SU-DHL-6 (cell line): ENCODE results near the gene KCNQ4.

Source experiments
- H2AFZ ChIP-seq: fragments of 200-600 bp; sonication (generic); 2 replicates; pipeline ENCODE4 v1.6.1; 2014; ENCODE audit warnings: low read depth, mild to moderate bottlenecking, moderate library complexity, mixed read lengths, antibody characterized with exemption, low read length; ENCODE audit not compliant: severe bottlenecking
- H3F3A ChIP-seq: fragments of 200-600 bp; shearing (Covaris generic); 2 replicates; pipeline ENCODE4 v1.6.0; 2016; ENCODE audit warnings: antibody characterized with exemption, mild to moderate bottlenecking; ENCODE audit not compliant: insufficient read depth
- H3K27ac ChIP-seq: fragments of 200-600 bp; sonication (generic); 2 replicates; pipeline ENCODE4 v1.5.1; 2016; ENCODE audit warnings: low read depth, mild to moderate bottlenecking, low read length, moderate library complexity, mixed read lengths
- H3K27me3 ChIP-seq: fragments of 200-600 bp; sonication (generic), shearing (Covaris generic); 2 replicates; pipeline ENCODE4 v1.6.0; 2014; ENCODE audit warnings: mild to moderate bottlenecking, low read length
- H3K36me3 ChIP-seq: fragments of 200-600 bp; sonication (generic); 2 replicates; pipeline ENCODE4 v1.6.1; 2014; ENCODE audit warnings: mild to moderate bottlenecking, low read length, mixed read lengths
- H3K4me2 ChIP-seq: fragments of 300-600, 200-600 bp; shearing (Covaris generic), sonication (generic); 2 replicates; pipeline ENCODE4 v1.6.0; 2014; ENCODE audit warnings: low read length, low read depth, mild to moderate bottlenecking; ENCODE audit not compliant: poor library complexity, severe bottlenecking
- H3K4me3 ChIP-seq: fragments of 200-600 bp; sonication (generic); 2 replicates; pipeline ENCODE4 v1.5.1; 2014; ENCODE audit warnings: antibody characterized with exemption, low read length, mild to moderate bottlenecking, mixed read lengths; ENCODE audit not compliant: insufficient read depth, poor library complexity, severe bottlenecking
- H3K79me2 ChIP-seq: fragments of 200-600 bp; sonication (generic); 2 replicates; pipeline ENCODE4 v1.6.1; 2014; ENCODE audit warnings: mild to moderate bottlenecking, low read length, moderate library complexity; ENCODE audit not compliant: insufficient read depth
- H3K9ac ChIP-seq: fragments of 200-600 bp; sonication (generic); 2 replicates; pipeline ENCODE4 v1.7.0; 2014; ENCODE audit warnings: mild to moderate bottlenecking, low read length
- H3K9me2 ChIP-seq: fragments of 200-600 bp; sonication (generic); replicated peaks from 2 replicates; pipeline ENCODE4 v1.6.1; 2014; ENCODE audit warnings: low read length; ENCODE audit not compliant: insufficient read depth
- H3K9me3 ChIP-seq: fragments of 200-600 bp; sonication (generic); 2 replicates; pipeline ENCODE4 v1.6.1; 2014; ENCODE audit warnings: low read length, mixed read lengths; ENCODE audit not compliant: insufficient read depth
- H4K20me1 ChIP-seq: fragments of 200-600 bp; sonication (generic); 2 replicates; pipeline ENCODE4 v1.6.1; 2014; ENCODE audit warnings: low read depth, mild to moderate bottlenecking, antibody characterized with exemption, low read length, moderate library complexity, mixed read lengths
- EZH2phosphoT487 ChIP-seq: fragments of 200-600 bp; sonication (generic), shearing (Covaris generic); conservative IDR thresholded peaks from 2 replicates; pipeline ENCODE4 v1.6.1; 2018; ENCODE audit warnings: mild to moderate bottlenecking, antibody characterized with exemption, low read length, moderate library complexity, mixed read lengths
- TF ChIP-seq, protein P1 (sequence below): fragments of 200-600 bp; sonication (generic); IDR thresholded peaks from one replicate; pipeline ENCODE4 v1.5.1; 2017; ENCODE audit warnings: antibody characterized with exemption, mild to moderate bottlenecking, low read length, moderate library complexity; ENCODE audit not compliant: insufficient read depth, poor library complexity, severe bottlenecking

Gene KCNQ4

DNA sequence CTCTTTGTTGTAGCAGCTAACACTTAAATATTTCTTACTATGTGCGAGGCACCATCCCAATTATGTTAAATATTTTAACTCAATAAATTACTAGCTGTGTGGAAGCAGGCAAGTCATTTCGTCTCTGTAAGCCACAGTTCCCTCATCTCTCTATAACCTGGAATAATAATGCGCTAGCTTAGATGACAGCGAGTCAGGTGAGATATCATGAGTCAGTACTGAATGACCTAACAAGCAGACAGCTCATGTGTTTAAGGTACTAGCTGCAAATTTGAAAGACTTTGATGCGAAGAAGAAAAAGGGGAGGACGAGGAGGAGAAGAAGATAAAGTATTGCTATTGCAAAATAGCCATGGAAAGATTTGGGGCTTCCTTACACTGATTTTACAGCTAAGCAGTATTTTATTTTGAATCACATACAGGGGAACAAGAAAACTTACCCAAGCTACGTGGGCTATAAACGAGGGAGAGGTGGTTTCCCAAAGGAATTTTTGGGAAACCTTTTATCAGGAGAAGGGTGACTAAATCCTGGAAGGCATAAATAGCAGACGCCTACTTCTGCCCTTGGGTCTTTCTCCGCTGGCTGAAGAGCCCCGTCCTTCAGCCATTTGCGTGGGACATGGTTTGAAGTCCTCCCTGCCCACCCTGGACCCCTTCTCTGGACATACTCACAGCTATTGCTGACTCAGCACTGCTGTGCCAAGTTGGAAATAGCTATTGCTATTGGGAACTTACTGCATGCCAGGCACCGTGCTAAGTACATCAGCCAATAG, 69.7 kb downstream of the KCNQ4 start:
- Histone ChIP-seq H3K4me2 (no peak overlapping the region), H3K9me3 (no peaks in the 10 kb centered on the region), H3K36me3 (no peaks in the 10 kb centered on the region), H3K27ac (no peak overlapping the region), H3K27me3 (no peaks in the 10 kb centered on the region), H3K4me3 (no peak overlapping the region), H3K79me2 (no peaks in the 10 kb centered on the region), H2AFZ (no peak overlapping the region), H4K20me1 (no peaks in the 10 kb centered on the region), H3K9ac (no peak overlapping the region), H3K9me2 (no peaks in the 10 kb centered on the region), H3F3A (no peaks in the 10 kb centered on the region)
- TF ChIP-seq, protein P1, sequence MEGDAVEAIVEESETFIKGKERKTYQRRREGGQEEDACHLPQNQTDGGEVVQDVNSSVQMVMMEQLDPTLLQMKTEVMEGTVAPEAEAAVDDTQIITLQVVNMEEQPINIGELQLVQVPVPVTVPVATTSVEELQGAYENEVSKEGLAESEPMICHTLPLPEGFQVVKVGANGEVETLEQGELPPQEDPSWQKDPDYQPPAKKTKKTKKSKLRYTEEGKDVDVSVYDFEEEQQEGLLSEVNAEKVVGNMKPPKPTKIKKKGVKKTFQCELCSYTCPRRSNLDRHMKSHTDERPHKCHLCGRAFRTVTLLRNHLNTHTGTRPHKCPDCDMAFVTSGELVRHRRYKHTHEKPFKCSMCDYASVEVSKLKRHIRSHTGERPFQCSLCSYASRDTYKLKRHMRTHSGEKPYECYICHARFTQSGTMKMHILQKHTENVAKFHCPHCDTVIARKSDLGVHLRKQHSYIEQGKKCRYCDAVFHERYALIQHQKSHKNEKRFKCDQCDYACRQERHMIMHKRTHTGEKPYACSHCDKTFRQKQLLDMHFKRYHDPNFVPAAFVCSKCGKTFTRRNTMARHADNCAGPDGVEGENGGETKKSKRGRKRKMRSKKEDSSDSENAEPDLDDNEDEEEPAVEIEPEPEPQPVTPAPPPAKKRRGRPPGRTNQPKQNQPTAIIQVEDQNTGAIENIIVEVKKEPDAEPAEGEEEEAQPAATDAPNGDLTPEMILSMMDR, result no peak
- no peak for TF ChIP-seq EZH2phosphoT487

DNA sequence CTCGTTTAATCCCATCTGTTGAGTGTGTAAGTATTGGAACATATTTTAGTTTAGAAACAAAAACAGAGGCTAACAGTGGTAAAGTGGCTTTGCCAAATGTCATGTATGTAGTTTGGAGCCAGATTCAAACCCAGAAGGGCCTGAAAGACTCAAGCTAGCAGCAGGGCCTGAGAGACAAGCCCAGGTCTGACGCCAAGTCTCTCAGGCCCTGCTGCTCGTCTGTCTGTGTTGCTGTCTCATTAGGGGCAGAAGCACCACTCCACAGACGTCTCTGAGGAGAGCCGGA, 70.2 kb downstream of the KCNQ4 start:
- H3K9ac ChIP-seq, result no peak overlapping the region

DNA sequence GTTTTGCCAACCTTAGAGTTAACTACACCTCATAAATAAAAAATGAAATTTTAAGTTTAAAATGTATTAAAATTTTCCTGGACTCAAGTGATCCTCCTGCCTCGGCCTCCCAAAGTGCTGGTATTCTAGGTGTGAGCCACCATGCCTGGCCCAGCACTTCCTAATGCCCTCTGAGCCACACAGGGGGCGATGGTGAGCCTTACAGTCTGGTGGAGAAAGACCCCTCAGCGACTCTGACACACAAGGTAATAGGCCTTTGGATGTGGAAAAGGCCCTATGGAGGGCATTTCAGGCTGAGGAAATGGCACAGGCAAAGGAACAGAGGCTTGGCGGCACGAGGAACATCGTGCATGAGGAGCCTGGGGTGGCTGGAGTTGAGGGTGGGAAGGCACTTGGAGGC, 71.9 kb downstream of the KCNQ4 start:
- no peak overlapping the region for H3K27ac ChIP-seq
- H3K4me3 ChIP-seq, result no peak overlapping the region
- no peak overlapping the region for H3K9ac ChIP-seq
- no peak overlapping the region for H2AFZ ChIP-seq
- no peak overlapping the region for H3K4me2 ChIP-seq
- no peaks in the 10 kb centered on the region for H3K27me3 ChIP-seq
- no peaks in the 10 kb centered on the region for H4K20me1 ChIP-seq
- H3K9me2 ChIP-seq, result no peaks in the 10 kb centered on the region
- no peaks in the 10 kb centered on the region for H3F3A ChIP-seq
- H3K36me3 ChIP-seq, result no peaks in the 10 kb centered on the region
- TF ChIP-seq, protein P1, result no peak
- no peak for TF ChIP-seq EZH2phosphoT487
- no peaks in the 10 kb centered on the region for H3K79me2 ChIP-seq
- H3K9me3 ChIP-seq, result no peaks in the 10 kb centered on the region

More for the DNA sequence above, 70.2 kb downstream of the KCNQ4 start:
- no peak overlapping the region for H2AFZ ChIP-seq
- H3F3A ChIP-seq, result no peaks in the 10 kb centered on the region
- no peak overlapping the region for H3K4me2 ChIP-seq
- no peak overlapping the region for H3K4me3 ChIP-seq
- H3K36me3 ChIP-seq, result no peaks in the 10 kb centered on the region
- no peak for TF ChIP-seq EZH2phosphoT487
- TF ChIP-seq, protein P1, result no peak
- no peaks in the 10 kb centered on the region for H3K9me3 ChIP-seq
- no peak overlapping the region for H3K27ac ChIP-seq
- no peaks in the 10 kb centered on the region for H4K20me1 ChIP-seq
- no peaks in the 10 kb centered on the region for H3K79me2 ChIP-seq
- H3K27me3 ChIP-seq, result no peaks in the 10 kb centered on the region
- H3K9me2 ChIP-seq, result no peaks in the 10 kb centered on the region
